Measurements from ENCODE around the gene SMYD5.

SMYD5 gene

DNA sequence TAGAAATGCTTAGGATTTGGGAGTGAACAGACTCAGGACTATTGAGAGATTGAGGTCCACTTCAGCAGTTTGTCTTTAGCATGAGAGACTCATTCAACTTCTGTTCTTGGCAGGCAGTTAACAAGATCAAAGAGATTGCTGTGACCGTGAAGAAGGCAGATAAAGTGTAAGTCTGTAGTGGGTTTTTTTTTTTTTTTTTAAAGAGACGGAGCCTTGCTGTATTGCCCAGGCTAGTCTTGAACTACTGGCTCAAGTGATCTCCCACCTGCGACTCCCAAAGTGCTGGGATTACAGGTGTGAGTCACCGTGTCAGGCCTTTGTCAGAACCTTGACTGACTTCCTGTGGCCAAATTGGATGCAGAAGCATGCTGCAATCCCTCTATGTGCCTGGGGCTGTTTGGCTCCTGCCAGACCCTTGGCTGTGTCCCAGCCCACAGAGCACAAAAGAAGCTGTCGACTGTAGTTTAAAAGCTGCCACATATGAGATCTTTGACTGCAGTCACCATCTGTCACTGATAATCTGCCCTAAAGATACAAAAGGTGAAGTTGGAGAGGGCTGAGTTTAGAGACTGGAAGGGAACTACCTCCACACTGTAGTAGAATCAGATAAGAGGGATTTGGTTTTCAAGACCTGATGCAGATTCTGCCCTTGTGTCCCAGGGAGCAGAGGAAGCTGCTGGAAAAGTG is 30.0 kb downstream of the SMYD5 start:
- no peak for DNase-seq

DNA sequence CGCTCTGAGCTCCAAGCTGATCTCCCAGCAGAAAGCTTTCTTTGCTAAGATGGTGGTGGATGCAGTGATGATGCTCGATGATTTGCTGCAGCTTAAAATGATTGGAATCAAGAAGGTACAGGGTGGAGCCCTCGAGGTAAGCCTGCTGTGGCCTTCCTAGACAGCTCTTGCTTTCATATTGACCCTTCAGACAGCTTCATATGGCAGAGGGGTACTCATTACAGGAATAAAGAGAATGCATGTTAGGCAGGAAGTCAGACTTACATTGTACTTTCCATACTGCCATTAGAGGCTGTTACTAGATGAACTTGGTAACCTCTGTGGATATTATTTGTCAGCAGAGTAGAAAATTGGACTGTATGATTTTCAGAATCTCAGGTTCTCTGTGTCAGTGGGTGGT is 30.5 kb downstream of the SMYD5 start:
- DNase-seq, result no peak

DNA sequence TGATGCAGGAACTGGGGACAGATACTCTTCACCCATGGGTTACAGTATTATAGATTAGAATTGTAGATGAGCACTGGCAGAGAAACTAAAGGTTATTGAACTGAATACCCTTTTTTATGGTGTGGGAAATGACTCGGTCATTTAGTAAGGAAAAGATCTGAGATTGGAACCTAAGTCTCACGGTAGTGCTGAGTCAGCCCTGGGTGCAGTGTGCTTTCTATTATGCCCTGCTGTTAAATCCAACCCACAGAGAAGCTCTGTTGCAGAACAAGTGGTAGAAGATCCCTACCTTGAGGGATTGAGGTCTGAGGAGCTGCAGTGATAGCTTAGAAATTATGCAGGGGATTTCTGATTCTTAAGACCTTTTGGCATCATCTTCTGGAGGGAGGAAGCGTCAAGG is 32.8 kb downstream of the SMYD5 start:
- DNase-seq, result no peak

DNA sequence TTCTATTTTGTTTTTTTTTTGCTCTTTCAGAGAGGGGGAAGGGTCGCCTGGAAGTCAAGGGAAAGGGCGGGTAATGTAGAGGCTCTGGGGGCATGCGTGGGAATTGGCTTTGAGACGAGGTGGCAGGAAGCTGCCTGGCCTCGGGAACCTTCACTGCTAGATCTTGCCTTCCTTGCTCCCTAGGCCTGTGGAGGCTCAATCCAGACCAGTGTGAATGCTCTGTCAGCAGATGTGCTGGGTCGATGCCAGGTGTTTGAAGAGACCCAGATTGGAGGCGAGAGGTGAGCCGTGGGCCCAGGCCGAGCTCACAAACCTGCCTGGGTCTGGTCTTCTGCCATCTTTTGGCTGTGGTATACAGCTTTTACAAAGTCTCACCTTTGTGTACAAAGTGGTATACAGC is 35.6 kb downstream of the SMYD5 start:
- no peak for DNase-seq

DNA sequence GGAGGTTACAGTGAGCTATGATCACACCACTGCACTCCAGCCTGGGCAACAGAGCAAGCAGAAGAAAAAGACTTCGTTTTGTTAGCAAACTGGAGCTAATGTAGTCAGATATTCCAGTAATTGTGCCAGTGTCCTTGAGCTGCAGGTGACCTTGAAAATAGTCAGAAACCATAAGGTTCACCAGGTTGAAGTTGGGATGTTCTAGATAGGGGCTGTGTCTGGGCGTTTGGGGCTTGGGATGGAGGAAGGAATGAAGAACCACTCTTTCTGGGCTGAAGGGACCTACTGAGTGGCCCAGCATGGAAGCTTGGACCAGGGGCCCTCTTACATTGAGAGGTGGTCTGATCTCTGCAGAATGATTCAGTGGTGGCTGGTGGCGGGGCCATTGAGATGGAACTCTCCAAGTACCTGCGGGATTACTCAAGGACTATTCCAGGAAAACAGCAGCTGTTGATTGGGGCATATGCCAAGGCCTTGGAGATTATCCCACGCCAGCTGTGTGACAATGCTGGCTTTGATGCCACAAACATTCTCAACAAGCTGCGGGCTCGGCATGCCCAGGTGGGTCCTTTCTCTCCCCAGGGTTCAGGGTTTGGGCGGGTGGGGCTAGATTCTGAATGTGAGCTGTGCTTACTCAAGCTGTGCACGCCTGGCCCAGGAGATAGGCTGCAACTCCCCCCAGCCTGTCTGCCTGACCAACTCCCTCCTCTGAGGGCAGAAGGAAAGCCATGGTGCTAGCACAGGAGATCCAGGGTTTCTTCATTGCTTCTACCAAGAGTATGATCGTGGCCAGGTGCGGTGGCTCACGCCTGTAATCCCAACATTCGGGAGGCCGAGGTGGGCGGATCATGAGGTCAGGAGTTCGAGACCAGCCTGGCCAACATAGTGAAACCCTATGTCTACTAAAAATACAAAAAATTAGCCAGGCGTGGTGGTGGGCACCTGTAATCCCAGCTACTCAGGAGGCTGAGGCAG is 37.1 kb downstream of the SMYD5 start:
- DNase-seq, result no peak

DNA sequence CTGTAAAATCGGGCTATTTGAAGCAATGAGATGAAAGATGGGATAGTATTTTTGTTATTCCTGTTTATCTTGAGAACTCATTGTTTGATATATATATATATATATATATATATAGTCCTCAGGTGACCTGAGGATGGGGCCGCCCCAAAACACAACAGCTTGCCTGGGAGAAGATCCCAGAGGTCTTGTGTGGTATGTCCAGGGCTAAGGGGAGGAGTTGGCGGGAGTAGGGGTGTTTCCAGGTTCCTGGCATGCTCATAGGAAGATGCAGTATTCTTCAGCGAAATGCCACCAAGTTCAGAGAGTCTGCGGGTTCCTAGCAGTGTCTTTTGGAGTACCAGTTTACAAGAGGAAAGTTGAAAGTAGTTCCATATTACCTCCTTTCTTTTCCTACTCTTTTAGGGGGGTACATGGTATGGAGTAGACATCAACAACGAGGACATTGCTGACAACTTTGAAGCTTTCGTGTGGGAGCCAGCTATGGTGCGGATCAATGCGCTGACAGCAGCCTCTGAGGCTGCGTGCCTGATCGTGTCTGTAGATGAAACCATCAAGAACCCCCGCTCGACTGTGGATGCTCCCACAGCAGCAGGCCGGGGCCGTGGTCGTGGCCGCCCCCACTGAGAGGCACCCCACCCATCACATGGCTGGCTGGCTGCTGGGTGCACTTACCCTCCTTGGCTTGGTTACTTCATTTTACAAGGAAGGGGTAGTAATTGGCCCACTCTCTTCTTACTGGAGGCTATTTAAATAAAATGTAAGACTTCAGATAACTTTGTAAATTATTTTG is 38.4 kb downstream of the SMYD5 start:
- no peak for DNase-seq

DNA sequence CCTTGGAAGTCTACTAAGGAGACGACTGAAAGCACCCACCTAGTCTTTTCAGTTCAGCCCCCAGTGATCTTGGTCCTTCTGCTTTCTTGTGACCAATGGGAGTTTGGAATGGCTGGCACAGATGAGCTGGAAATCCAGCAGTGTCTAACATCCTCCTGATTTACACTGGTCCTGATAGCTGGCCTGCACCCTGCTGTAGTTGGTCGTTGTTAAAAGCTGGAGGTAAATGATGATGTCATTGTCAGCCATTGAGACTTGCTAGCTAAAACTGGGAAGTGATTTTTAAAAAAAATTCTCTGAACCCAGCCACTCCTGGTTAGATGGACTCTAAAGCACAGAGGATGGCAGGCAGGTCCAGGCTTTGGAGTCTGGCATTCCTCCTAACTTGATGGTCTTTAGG is 39.4 kb downstream of the SMYD5 start:
- no peak for DNase-seq

DNA sequence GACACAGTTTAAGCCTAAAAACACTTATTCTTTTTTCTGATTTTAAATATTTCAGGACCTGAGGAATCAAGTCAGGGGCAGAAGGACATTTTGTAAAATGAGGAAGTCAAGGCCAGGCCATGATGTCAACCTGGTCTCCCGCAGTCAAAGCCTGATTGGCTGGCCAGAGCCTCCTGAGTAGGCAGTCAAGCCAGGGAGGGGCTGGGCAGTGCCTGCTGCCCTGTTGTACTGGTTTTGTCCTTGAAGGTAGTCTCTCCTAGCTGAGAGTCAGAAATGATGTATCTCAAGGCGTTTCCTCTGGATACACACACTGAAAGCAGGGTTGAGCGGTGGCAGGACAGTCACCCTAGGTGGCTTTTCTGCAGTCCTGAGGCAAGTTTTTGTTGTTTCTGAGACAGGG is 39.9 kb downstream of the SMYD5 start:
- no peak for DNase-seq

DNA sequence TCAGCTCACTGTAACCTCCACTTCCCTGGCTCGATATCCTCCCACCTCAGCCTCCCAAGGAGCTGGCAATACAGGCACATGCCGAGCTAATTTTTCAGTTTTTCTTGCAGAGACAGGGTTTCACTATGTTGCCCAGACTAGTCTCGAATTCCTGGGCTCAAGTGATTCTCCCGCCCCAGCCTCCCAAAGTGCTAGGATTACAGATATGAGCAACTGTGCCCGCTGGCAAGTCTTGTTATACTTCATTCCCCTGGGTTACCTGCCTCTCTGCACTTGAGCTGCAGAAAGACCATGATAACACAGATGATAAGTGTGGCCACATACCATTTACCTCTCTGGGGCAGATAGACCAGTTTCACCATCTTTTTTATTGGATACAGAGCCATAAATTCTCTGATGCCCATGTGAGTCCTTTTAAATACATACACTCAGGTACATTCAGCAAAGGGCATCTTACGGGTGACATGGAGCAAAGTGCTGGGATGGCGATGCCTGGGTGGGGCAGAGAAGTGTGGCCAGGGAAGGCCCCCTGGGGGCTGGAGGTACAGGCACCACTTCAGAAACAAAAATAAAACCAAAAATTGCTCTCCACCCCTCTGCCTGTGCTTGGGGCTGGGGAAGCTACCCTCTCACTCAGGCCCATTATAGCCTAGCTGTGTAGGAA is 40.4 kb downstream of the SMYD5 start:
- DNase-seq, result no peak

DNA sequence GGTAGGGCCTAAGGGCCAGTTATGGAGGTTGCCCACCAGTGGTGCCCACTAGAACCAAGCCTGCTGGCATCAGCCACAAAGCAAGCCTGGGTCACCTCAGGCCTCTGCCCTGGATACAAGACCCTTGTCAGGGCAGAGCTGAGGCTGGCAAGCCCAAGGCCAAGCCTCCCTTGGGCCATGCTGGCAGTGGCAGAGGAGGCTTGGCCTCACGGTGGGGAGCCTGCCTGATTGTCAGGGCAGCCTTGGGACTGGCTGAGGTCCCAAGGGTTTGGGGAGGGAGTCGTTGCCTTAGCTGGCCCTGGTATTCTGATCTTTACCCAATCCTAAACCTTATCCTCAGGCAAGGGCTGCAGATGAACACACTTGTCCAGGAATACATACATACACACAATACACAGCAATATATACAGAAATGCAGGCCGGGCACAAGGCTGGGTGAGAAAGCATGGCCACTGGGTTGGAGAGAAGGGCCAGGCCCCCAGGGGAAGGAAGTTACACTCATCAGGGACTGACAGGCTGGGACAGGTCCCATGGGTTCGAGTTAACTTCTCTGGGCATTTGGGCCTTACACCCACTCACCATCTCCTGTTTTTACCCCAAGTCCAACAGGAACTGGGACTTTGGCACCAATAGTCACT is 41.1 kb downstream of the SMYD5 start:
- DNase-seq, result no peak

DNA sequence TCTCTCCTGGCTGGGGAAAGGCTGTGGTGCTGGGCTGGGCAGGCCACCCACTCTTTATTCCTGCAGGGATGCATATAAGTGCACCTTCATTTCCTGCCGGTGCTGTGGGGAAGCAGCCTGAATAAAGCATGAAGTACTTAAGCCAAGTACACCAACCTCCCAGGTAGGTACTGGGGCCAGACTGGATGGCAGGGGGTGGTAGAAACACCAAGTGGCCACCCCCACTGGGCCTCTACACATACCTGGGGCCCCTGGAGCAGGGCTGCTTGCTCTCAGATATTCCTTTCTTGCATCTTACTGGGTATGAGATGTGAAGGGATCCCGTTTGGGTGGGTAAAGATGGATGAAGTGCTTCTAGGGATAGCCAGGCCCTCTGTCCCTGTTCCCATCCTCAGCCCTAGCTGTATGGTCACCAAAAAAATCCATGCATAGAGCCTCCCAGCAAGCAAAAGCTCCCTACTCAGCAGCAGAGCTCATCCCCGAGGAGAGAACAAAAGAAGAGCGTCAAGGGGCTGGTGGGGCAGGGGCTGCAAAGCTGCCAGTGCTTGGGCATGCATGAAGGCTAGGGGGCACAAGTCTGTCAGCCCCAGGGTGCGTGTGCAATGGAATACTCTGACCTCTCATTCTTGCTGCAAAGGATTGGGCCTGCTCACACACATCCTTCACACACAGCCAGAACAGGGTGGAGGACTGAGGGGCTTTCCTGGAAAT is 42.0 kb downstream of the SMYD5 start:
- DNase-seq, result no peak

DNA sequence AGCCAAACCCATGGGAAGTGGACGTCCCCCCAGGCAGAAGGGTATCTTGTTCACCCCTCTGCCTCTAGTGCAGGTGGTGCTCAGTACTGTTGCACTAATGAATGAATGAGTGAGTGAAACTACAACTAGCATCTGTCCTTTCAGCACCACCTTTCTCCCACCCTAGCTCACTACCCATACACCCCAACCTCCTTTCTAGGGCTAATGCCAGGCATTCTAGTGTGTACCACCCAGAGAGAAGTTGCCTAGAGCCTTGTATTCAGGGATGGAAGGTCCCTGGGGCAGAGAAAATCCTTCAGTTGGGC is 42.5 kb downstream of the SMYD5 start:
- no peak for DNase-seq

DNA sequence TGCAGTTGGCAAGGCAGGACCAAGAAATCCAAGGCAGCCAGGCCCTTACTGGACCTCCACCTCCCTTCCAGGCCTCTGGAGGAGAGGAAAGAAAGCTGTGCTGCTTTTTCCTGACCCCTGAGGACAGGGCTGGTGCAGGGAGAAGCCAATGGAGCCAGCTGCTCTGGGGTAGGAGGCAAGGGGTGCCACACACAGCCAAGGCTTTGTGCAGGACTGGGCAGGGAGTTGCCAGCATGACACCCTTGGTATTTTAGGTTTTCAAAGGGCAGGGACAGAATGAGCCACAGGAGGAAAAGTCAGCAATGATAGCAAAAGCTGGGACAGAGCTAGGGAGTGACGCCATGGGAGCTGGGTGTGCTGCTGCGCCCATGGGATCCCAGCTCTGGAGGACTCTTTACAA is 43.0 kb downstream of the SMYD5 start:
- DNase-seq, result no peak

DNA sequence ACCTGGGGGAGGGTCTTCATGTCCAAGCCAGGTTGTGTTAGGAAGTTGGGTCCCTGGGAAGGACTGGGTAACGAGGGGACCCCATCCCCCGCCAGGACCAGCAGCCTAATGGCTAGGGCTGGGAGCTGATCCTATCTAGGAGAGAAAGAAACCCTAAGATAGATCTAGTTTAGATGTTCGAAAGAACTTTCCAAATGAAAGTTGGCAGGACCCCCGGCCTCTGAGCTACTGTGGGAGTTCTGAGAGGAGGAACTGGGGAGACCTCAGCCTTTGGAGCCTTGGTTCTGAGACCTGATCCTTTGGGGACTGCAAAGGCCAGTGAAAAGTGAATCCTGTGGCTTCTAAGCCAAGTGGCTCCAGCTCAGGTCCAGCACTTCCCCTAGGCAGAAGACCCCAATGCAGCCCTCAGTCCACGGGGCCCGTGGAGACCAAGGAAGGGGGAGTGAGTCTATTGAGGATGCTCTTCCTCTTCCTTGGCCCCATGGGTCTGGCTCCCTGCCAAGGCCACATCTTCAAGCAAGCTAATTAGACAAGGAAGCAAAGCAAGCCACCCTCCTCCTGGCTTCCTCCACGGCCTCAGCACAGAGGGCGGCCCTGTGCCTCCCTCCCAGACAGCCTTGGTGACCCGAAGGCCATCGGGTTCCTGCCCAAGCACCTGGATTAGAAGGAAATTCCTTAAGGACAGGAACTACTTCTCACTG is 43.5 kb downstream of the SMYD5 start:
- DNase-seq, result peak; percentile 8

DNA sequence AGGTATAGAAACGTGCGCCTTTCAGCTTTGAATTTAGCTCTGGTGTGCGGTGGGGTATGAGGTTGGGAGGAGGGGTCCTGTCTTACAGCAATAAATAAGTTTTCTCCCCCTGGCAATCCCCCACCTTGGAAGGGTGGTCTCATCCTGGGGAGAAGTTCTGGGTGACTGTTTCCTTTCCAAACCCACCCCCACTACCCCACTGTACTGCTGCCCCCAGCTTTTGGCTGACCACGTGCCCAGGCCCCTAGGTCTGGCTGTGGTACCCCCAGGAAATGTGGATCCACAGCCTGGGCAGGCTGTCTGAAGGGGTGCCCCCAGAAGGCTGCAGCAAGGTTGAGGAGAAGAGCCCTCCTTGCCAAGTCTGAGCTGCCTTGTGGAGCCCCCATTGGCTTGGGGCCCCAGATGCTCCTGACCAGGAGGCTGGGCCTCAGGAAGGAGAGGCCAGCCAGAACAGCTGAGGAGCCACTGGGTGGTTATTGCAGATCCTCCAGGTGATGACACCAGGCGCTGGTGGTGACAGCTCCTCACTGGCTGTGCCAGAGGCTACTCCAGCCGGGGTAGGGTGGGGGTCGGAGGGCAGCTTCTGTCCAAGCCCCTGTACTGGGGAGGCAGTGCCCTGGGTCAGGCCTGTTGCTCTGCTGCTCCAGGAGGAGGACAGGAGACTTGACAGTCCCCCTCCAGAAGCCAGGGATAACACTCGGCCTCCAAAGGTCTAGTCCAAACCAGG is 44.3 kb downstream of the SMYD5 start:
- no peak for DNase-seq

DNA sequence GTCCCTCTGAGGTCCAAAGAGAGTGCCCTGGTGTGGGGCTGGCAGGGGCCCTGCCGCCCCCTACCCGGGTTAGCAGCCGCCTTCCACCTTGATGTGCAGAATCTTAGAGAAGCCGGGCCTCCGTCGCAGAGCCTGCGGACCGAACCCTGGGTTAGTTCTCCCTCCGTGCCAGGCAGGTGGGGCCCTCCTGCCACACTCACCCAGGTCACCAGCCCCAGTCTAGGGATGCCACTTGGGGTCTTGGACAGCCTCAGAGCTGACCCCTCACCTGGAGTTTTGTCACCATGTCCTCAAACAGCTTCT is 44.8 kb downstream of the SMYD5 start:
- no peak for DNase-seq

DNA sequence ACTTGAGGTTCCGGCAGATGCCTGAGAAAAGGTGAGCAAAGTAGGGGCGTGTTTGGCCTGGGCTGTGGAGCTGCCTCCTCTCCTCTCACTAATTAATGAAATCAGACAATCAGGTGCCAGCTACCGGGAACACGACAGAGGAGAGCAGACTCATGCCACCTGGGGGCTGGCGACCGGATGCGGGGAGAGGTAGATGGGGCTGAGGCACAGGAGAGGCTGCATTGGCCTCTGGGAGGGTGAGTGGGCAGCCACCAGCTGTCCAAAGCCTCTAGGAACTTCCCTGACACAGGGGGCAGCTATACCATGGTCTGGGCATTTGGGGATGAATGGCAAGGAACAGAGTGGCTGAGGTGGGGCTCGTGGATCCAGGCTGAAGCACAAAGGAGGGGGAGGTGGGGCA is 45.2 kb downstream of the SMYD5 start:
- DNase-seq, result no peak

DNA sequence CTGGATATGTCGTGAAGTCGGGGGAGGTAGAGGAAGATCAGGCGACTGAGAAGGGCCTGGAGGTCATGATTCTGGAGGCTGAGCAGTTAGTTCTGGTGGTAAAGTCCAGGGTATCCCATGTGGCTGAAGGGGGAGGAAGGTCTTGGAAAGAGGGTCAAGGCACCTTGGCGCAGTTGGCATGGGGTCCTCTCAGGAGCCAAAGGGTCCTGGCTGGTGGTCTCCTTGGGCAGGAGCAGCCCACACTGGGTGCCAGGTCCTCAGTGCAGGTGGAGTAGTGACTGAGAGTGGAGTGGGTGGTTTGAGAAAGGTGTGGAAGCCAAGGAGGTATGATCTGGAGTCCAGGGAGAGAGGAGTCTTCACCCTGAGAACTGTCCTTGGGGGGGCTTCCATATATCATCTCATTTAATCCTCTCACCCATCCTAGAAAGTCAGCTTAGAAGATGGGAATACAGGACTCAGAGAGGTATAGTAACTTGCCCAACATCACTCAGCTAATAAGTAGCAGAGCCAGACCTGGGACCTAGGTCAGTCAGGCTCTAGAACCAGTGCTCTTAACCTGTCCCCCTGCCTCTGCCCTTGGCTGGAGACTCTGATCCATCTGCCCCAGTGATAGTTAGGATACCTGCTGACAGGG is 45.8 kb downstream of the SMYD5 start:
- no peak for DNase-seq

DNA sequence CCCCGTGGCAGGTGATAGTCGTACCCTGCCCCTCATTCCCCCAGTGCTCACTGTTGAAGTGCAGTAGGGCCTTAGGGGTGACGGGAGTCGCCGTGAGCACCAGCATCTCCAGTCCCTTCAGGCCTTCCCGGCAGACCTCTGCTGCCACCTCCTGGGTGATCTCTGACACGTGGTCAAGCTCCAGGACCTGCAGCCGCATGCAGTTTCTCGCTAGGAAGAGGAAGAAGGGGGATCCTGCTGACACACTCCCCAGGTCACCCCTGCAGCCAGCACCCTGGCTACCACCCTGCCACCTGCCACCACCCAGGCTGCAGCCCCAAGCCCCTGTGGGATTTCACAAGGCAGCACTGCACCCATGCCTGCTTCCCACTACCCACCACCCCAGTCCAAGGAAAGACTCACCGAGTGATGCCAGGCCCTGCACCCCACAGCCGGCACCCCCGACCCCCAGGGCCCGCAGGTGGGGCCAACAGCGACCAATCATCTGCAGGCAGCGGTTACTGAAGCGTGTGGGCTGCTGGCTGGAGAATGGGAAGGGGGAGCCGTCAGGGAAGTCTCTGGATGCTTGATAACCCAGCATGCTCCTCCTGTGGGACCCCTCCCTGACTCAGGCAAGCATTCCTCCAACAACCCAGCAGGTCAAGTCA is 46.4 kb downstream of the SMYD5 start:
- no peak for DNase-seq
